GM19240 (cell line): ENCODE measurements around the gene ARHGAP24.
"Not testable (repeated sequence)": the region's sequence is repeated elsewhere in the genome, so short reads cannot be mapped to it uniquely, and the experiment has no call there.

Experiments
- DNase-seq: peaks from one replicate; pipeline ENCODE4 v3.0.0; 2011; ENCODE audit warnings: low spot score; ENCODE audit not compliant: insufficient read length

Gene ARHGAP24

GRCh38 chr4:86007042-86007441 lies 532.1 kb downstream of the ARHGAP24 start:
- DNase-seq = no peak

- no peak for DNase-seq
These were observed 536.2 kb downstream of the ARHGAP24 start for GRCh38 chr4:86011117-86011516.

GRCh38 chr4:86013621-86014020 lies 538.7 kb downstream of the ARHGAP24 start:
- DNase-seq = no peak

- DNase-seq = no peak
These were observed 539.6 kb downstream of the ARHGAP24 start for GRCh38 chr4:86014599-86014998.

- DNase-seq = no peak
These were observed 540.7 kb downstream of the ARHGAP24 start for GRCh38 chr4:86015412-86016350.

GRCh38 chr4:86019362-86019761 lies 544.4 kb downstream of the ARHGAP24 start:
- no peak for DNase-seq

GRCh38 chr4:86019906-86020305 lies 545.0 kb downstream of the ARHGAP24 start:
- no peak for DNase-seq

- DNase-seq = not testable (repeated sequence)
These were observed 546.7 kb downstream of the ARHGAP24 start for GRCh38 chr4:86021671-86022070.

GRCh38 chr4:86026720-86027119 lies 551.8 kb downstream of the ARHGAP24 start:
- no peak for DNase-seq

GRCh38 chr4:86031927-86032326 lies 557.0 kb downstream of the ARHGAP24 start:
- DNase-seq = no peak

GRCh38 chr4:86032476-86033022 lies 557.6 kb downstream of the ARHGAP24 start:
- no peak for DNase-seq

- DNase-seq = no peak
These were observed 558.2 kb downstream of the ARHGAP24 start for GRCh38 chr4:86033171-86033570.

- no peak for DNase-seq
These were observed 559.7 kb downstream of the ARHGAP24 start for GRCh38 chr4:86034616-86035015.

GRCh38 chr4:86035688-86036087 lies 560.7 kb downstream of the ARHGAP24 start:
- no peak for DNase-seq

GRCh38 chr4:86036736-86037135 lies 561.8 kb downstream of the ARHGAP24 start:
- no peak for DNase-seq

- no peak for DNase-seq
These were observed 563.1 kb downstream of the ARHGAP24 start for GRCh38 chr4:86038037-86038436.

- DNase-seq = no peak
These were observed 569.0 kb downstream of the ARHGAP24 start for GRCh38 chr4:86043755-86044592.

GRCh38 chr4:86044593-86044985 lies 569.6 kb downstream of the ARHGAP24 start:
- no peak for DNase-seq

- no peak for DNase-seq
These were observed 573.5 kb downstream of the ARHGAP24 start for GRCh38 chr4:86048426-86048825.

- DNase-seq = no peak
These were observed 575.5 kb downstream of the ARHGAP24 start for GRCh38 chr4:86050496-86050895.
